ENCODE measurements around the gene A3GALT2. TPM values are rescaled to one million over a fixed set of nuclear protein-coding genes. Genes with fewer than 3 reads are reported as not detected.

Gene A3GALT2
- total and polyA plus RNA-seq, 12 donors, result 0.25 TPM; not detected in 11

DNA sequence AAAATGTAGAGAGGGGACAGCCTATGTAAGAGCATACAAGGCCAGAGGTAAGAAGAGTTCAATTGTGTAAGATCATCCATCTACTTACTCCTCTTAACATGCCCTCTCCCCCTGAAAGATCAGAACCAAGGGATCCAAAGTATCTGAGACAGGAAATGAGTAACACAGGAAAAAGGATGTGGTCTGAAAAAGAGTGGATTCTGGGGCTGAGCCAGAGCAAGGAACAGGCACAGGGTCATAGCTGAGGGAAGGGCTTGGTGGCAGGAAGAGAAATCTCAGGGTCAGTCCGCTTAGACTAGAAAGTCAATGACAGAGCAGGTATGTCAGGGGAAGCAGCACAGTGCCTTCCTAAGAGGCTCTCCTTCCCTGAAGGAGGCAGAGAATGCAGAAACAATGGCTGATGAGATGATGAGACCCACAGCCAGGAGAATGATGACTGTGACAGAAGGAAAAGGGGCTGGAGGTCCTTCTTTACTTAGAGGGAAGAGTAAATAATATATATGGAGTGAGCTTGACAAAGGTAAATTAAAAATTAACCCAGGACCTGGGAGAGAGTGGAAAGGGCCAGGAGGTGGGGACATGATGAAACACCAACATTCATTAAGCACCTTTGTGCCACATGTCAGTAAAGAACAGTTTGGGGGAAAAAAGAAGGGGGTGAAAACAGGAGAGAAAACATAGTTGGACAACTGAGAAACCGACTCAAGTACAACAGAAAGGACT is 26.2 kb upstream of the A3GALT2 start:
- intact Hi-C loops (cut with DNase I), result loop anchor here in 1 of 10 donors (5.0 kb wide), 1 partner anchor 50 kb away; no protein-coding TSS in a partner anchor
- DNase-seq, result peak in 1 of 2 donors; percentile 83
- ATAC-seq, result peak; percentile 24 to 76 (median 52)
- Histone ChIP-seq H3K36me3 (peaks cover 0 to 51% (median 3%) of the 10 kb centered on the region in 9 donors), H3K27ac (peak overlapping the region; percentile 98 to 100 (median 99)), H3K9me3 (no peaks in the 10 kb centered on the region), H3K4me1 (peaks cover 29 to 77% (median 70%) of the 10 kb centered on the region in 9 donors), H3K4me3 (peak overlapping the region; percentile 20 to 96 (median 90)), H3K27me3 (no peaks in the 10 kb centered on the region)
- 4 to 13% methylated on average over 2 of the region's 2 CpGs for WGBS, 2 donors
- TF ChIP-seq, protein P1, sequence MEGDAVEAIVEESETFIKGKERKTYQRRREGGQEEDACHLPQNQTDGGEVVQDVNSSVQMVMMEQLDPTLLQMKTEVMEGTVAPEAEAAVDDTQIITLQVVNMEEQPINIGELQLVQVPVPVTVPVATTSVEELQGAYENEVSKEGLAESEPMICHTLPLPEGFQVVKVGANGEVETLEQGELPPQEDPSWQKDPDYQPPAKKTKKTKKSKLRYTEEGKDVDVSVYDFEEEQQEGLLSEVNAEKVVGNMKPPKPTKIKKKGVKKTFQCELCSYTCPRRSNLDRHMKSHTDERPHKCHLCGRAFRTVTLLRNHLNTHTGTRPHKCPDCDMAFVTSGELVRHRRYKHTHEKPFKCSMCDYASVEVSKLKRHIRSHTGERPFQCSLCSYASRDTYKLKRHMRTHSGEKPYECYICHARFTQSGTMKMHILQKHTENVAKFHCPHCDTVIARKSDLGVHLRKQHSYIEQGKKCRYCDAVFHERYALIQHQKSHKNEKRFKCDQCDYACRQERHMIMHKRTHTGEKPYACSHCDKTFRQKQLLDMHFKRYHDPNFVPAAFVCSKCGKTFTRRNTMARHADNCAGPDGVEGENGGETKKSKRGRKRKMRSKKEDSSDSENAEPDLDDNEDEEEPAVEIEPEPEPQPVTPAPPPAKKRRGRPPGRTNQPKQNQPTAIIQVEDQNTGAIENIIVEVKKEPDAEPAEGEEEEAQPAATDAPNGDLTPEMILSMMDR (IDR thresholded peaks at IDR 0.05), result no peak

DNA sequence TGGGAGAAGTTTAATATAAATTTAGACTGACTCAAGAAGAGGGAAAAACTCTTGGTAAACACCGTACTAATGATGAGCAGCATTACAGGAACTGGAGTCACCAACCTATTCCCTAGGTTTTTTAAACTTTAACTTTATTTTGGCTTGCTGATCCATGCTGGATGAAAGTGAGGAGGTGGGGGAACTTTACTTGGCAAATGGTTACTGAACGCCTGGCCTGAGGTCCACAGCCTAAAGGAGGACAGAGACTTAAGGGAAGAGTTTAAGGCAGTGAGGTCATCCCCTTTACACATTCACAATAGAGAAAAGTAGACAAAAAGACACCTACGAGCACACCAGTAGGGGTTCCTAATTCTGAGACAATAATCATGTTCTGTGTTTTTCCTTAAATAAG is 25.6 kb upstream of the A3GALT2 start:
- intact Hi-C loops (cut with DNase I), result loop anchor here in 1 of 10 donors (5.0 kb wide), 1 partner anchor 49 kb away; no protein-coding TSS in a partner anchor
- no peak for ATAC-seq
- DNase-seq, result no peak
- WGBS, 2 donors, result 17 to 23% methylated on average over 3 of the region's 3 CpGs
- Histone ChIP-seq H3K36me3 (peaks cover 0 to 57% (median 2%) of the 10 kb centered on the region in 9 donors), H3K4me1 (peaks cover 35 to 83% (median 76%) of the 10 kb centered on the region in 9 donors), H3K27ac (peak overlapping the region; percentile 42 to 100 (median 99)), H3K9me3 (no peaks in the 10 kb centered on the region), H3K27me3 (no peaks in the 10 kb centered on the region), H3K4me3 (peak overlapping the region in 9 of 10 donors; percentile 20 to 96 (median 89))
- TF ChIP-seq, protein P1 (IDR thresholded peaks at IDR 0.05), result no peak

DNA sequence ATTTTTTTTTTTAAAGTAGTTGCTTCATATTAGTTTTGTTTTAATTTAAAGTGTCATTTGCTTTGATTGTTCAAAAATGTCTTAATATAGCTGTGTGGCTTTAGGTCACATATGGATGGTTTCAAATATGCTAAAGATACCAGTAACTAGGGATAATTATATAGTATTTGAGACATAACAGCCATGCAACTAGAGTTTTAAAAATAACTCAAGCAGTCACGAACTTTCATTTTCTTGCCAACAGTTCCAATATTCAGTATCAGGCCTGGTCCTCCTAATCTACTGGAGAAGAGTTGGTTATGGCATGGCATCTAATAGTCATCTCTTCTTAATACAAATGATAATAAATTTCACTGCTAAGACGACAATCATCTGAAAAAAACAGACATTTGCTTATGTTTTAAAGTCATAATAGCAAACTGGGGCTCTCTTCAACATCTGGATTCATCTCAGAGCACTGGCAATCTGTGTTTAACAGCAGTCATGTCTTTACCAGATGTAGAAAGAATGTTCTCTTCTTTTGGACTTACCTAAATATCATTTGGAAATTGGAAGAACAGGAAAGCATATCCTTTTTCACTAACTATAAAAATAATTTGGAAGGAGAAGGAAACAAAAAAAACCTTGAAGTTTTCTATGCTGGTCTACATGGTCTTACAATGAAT is 24.1 kb upstream of the A3GALT2 start:
- Histone ChIP-seq H3K4me1 (peaks cover 46 to 90% (median 86%) of the 10 kb centered on the region in 9 donors), H3K27me3 (no peaks in the 10 kb centered on the region), H3K9me3 (no peaks in the 10 kb centered on the region), H3K36me3 (peaks cover 0 to 65% (median 3%) of the 10 kb centered on the region in 9 donors), H3K27ac (peak overlapping the region; percentile 3 to 100 (median 98)), H3K4me3 (peak overlapping the region in 1 of 10 donors; percentile 96)
- WGBS, 2 donors, result 11 to 12% methylated on average over 2 of the region's 2 CpGs
- intact Hi-C loops (cut with DNase I), result loop anchor here in 1 of 10 donors (2.0 to 5.0 kb wide), 2 partner anchors 20 to 48 kb away; no protein-coding TSS in a partner anchor
- DNase-seq (no peak), ATAC-seq (no peak)
- TF ChIP-seq, protein P1 (IDR thresholded peaks at IDR 0.05), result no peak

DNA sequence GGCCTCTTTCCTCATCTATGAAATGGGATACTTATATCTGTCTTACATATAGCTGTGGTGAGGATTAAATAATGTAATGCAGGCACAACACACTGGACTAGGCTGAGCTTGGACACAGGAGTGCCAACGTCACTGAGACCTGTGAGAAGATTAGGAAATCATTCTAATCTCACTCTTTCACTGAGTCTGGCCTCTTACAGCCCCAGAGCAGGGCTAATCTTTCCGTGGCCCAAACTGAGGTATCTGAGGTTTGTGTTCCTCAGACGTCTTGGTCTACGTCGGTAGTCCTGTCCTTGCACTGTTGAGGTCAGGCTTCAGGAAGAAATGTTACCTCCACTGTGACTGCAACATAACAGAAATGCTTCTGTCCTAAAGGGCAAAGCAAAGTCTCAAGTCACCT is 22.6 kb upstream of the A3GALT2 start:
- DNase-seq (no peak), ATAC-seq (no peak)
- Histone ChIP-seq H3K36me3 (peaks cover 0 to 65% (median 3%) of the 10 kb centered on the region in 9 donors), H3K4me3 (no peak overlapping the region), H3K9me3 (no peaks in the 10 kb centered on the region), H3K4me1 (peaks cover 61 to 100% (median 100%) of the 10 kb centered on the region in 9 donors), H3K27me3 (no peaks in the 10 kb centered on the region), H3K27ac (peak overlapping the region in 9 of 10 donors; percentile 59 to 100 (median 99))
- intact Hi-C loops (cut with DNase I), result no loop called here
- TF ChIP-seq, protein P1 (IDR thresholded peaks at IDR 0.05), result no peak
- 13 to 14% methylated on average over 5 of the region's 5 CpGs for WGBS, 2 donors
